SJSA1 (cell line): ENCODE measurements around the gene EPN2. TPM values are rescaled to one million over a fixed set of nuclear protein-coding genes. Genes with fewer than 3 reads are reported as not detected.

Experiments
- DNase-seq, 2 experiments: peaks; one replicate each; pipeline ENCODE4 v3.0.0-alpha.2; 2015 to 2020; ENCODE audit warnings: low spot score in 2 of 2, low read depth in 1 of 2
- H3K27ac ChIP-seq: fragments of 250-450 bp; sonication (Bioruptor Pico); 2 replicates; pipeline ENCODE4 v1.5.1; 2020; ENCODE audit warnings: mild to moderate bottlenecking, moderate library complexity
- H3K27me3 ChIP-seq: fragments of 250-450 bp; sonication (Bioruptor Pico); replicated peaks from 2 replicates; pipeline ENCODE4 v1.5.1; 2020; ENCODE audit warnings: mild to moderate bottlenecking, moderate library complexity
- H3K36me3 ChIP-seq: fragments of 250-450 bp; sonication (Bioruptor Pico); 2 replicates; pipeline ENCODE4 v1.5.1; 2020; ENCODE audit warnings: mild to moderate bottlenecking
- H3K4me1 ChIP-seq: fragments of 250-450 bp; sonication (Bioruptor Pico); replicated peaks from 2 replicates; pipeline ENCODE4 v1.6.1; 2021; ENCODE audit warnings: mild to moderate bottlenecking
- H3K4me3 ChIP-seq: fragments of 250-450 bp; sonication (Bioruptor Pico); 2 replicates; pipeline ENCODE4 v1.5.1; 2020; ENCODE audit warnings: mild to moderate bottlenecking
- H3K9me3 ChIP-seq: fragments of 250-450 bp; sonication (Bioruptor Pico); replicated peaks from 2 replicates; pipeline ENCODE4 v1.5.1; 2020; ENCODE audit warnings: mild to moderate bottlenecking
- total RNA-seq: library from RNA; depleted of rRNA; stranded (reverse); fragments of >200 nt; shearing (Covaris generic); gene quantifications from 2 replicates; pipeline ENCODE4 v1.2.3, GENCODE V29; 2014

EPN2 gene
- total RNA-seq, 1 experiment from 2014 or later = 19.9 TPM

GRCh38 chr17:19298569-19299213, 61.5 kb downstream of the EPN2 start:
- H3K4me3 ChIP-seq = no peak overlapping the region
- no peak for DNase-seq
- no peak overlapping the region for H3K27ac ChIP-seq
- H3K27me3 ChIP-seq = no peaks in the 10 kb centered on the region
- no peaks in the 10 kb centered on the region for H3K9me3 ChIP-seq
- H3K4me1 ChIP-seq = peaks cover 5% of the 10 kb centered on the region
- no peaks in the 10 kb centered on the region for H3K36me3 ChIP-seq

GRCh38 chr17:19299214-19299747, 62.1 kb downstream of the EPN2 start:
- H3K27ac ChIP-seq = no peak overlapping the region
- H3K27me3 ChIP-seq = no peaks in the 10 kb centered on the region
- no peak for DNase-seq
- no peak overlapping the region for H3K4me3 ChIP-seq
- H3K9me3 ChIP-seq = no peaks in the 10 kb centered on the region
- peaks cover 2% of the 10 kb centered on the region; the same call in 1 of the 2 replicates for H3K36me3 ChIP-seq
- peaks cover 11% of the 10 kb centered on the region for H3K4me1 ChIP-seq

DNA sequence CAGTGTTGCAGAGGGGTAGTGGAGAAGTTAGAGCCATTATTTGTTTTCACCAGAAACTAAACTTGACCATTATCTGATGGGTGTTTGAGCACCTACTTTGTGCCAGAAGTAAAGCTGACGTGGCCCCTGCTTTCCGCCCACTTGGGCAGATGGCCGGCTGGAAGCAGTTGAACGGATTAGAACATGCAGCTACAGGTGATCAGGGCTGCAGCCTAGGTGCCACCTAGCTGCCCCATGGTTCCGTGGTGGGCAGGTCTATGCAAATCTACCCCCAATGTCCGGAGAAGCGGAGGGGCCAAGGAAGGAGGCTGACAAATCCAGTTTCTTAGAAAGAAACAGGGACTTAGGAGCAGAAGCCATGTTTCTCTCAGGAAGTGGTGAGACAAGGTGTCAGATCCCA, 62.7 kb downstream of the EPN2 start:
- peaks cover 13% of the 10 kb centered on the region for H3K4me1 ChIP-seq
- DNase-seq = no peak
- H3K27ac ChIP-seq = no peak overlapping the region
- H3K27me3 ChIP-seq = no peaks in the 10 kb centered on the region
- no peak overlapping the region for H3K4me3 ChIP-seq
- H3K36me3 ChIP-seq = peaks cover 5% of the 10 kb centered on the region; the same call in 1 of the 2 replicates
- H3K9me3 ChIP-seq = no peaks in the 10 kb centered on the region

- H3K4me3 ChIP-seq = no peak overlapping the region
- H3K4me1 ChIP-seq = peaks cover 19% of the 10 kb centered on the region
- H3K36me3 ChIP-seq = peaks cover 5% of the 10 kb centered on the region; the same call in 1 of the 2 replicates
- H3K27ac ChIP-seq = no peak overlapping the region
- no peaks in the 10 kb centered on the region for H3K27me3 ChIP-seq
- no peak for DNase-seq
- no peaks in the 10 kb centered on the region for H3K9me3 ChIP-seq
These were observed 64.2 kb downstream of the EPN2 start for GRCh38 chr17:19301274-19301951.

GRCh38 chr17:19301973-19302372, 64.8 kb downstream of the EPN2 start:
- Histone ChIP-seq H3K4me1 (peaks cover 21% of the 10 kb centered on the region), H3K9me3 (no peaks in the 10 kb centered on the region), H3K27ac (no peak overlapping the region), H3K27me3 (no peaks in the 10 kb centered on the region), H3K4me3 (no peak overlapping the region), H3K36me3 (peaks cover 5% of the 10 kb centered on the region; the same call in 1 of the 2 replicates)
- no peak for DNase-seq

GRCh38 chr17:19302791-19303331, 65.7 kb downstream of the EPN2 start:
- DNase-seq = no peak

GRCh38 chr17:19303367-19303776, 66.2 kb downstream of the EPN2 start:
- H3K27me3 ChIP-seq = no peaks in the 10 kb centered on the region
- H3K27ac ChIP-seq = no peak overlapping the region
- H3K4me1 ChIP-seq = peaks cover 21% of the 10 kb centered on the region
- H3K36me3 ChIP-seq = peaks cover 5% of the 10 kb centered on the region; the same call in 1 of the 2 replicates
- H3K9me3 ChIP-seq = no peaks in the 10 kb centered on the region
- no peak for DNase-seq
- no peak overlapping the region for H3K4me3 ChIP-seq

More at GRCh38 chr17:19302791-19303331, 65.7 kb downstream of the EPN2 start:
- Histone ChIP-seq H3K27me3 (no peaks in the 10 kb centered on the region), H3K36me3 (peaks cover 5% of the 10 kb centered on the region; the same call in 1 of the 2 replicates), H3K9me3 (no peaks in the 10 kb centered on the region), H3K27ac (no peak overlapping the region), H3K4me1 (peaks cover 21% of the 10 kb centered on the region), H3K4me3 (no peak overlapping the region)

DNA sequence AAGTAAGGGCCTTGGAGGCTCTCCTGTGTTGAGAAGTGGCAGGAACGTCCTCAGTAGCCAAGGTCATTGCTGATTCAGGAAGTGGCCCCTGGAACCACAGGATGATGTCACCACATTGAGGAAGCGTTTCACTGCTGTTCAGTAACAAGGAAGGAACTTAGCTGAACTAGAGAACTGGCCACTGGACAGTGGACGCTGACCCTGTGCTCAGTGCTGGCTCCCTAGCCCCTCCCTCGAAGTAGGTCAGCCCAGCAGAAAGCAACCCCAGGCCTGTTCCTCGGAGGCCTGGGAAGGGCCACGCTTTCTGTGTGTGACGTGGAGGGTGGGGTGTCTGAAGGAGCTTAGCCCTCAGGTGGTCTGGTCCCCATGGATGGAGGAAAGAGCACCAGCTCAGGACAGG, 67.0 kb downstream of the EPN2 start:
- Histone ChIP-seq H3K9me3 (no peaks in the 10 kb centered on the region), H3K36me3 (peaks cover 5% of the 10 kb centered on the region; the same call in 1 of the 2 replicates), H3K4me3 (no peak overlapping the region), H3K4me1 (peaks cover 21% of the 10 kb centered on the region), H3K27ac (peak overlapping the region; percentile 53), H3K27me3 (no peaks in the 10 kb centered on the region)
- DNase-seq = peak in 1 of 2 experiments; percentile 12

- Histone ChIP-seq H3K36me3 (peaks cover 5% of the 10 kb centered on the region; the same call in 1 of the 2 replicates), H3K4me1 (peaks cover 21% of the 10 kb centered on the region), H3K27ac (no peak overlapping the region), H3K27me3 (no peaks in the 10 kb centered on the region), H3K4me3 (no peak overlapping the region), H3K9me3 (no peaks in the 10 kb centered on the region)
- no peak for DNase-seq
These were observed 67.6 kb downstream of the EPN2 start for GRCh38 chr17:19304751-19305150.

- Histone ChIP-seq H3K9me3 (no peaks in the 10 kb centered on the region), H3K27me3 (no peaks in the 10 kb centered on the region), H3K27ac (no peak overlapping the region), H3K4me3 (no peak overlapping the region), H3K36me3 (peaks cover 5% of the 10 kb centered on the region; the same call in 1 of the 2 replicates), H3K4me1 (peaks cover 21% of the 10 kb centered on the region)
- no peak for DNase-seq
These were observed 68.1 kb downstream of the EPN2 start for GRCh38 chr17:19305256-19305655.

- H3K36me3 ChIP-seq = peaks cover 6% of the 10 kb centered on the region
- DNase-seq = no peak
- peaks cover 22% of the 10 kb centered on the region for H3K4me1 ChIP-seq
- H3K27me3 ChIP-seq = no peaks in the 10 kb centered on the region
- no peak overlapping the region for H3K4me3 ChIP-seq
- no peak overlapping the region for H3K27ac ChIP-seq
- no peaks in the 10 kb centered on the region for H3K9me3 ChIP-seq
These were observed 68.6 kb downstream of the EPN2 start for GRCh38 chr17:19305761-19306159.

GRCh38 chr17:19306160-19307111, 69.3 kb downstream of the EPN2 start:
- H3K27me3 ChIP-seq = no peaks in the 10 kb centered on the region
- no peak for DNase-seq
- H3K27ac ChIP-seq = no peak overlapping the region
- H3K4me1 ChIP-seq = peaks cover 26% of the 10 kb centered on the region
- peaks cover 9% of the 10 kb centered on the region for H3K36me3 ChIP-seq
- no peak overlapping the region for H3K4me3 ChIP-seq
- no peaks in the 10 kb centered on the region for H3K9me3 ChIP-seq

GRCh38 chr17:19307521-19307920, 70.4 kb downstream of the EPN2 start:
- Histone ChIP-seq H3K4me1 (peaks cover 37% of the 10 kb centered on the region), H3K27me3 (no peaks in the 10 kb centered on the region), H3K4me3 (no peak overlapping the region), H3K36me3 (peaks cover 15% of the 10 kb centered on the region), H3K9me3 (no peaks in the 10 kb centered on the region), H3K27ac (no peak overlapping the region)
- no peak for DNase-seq
